IMR-90 (cell line): ENCODE measurements around the gene KRTAP5-5. TPM values are rescaled to one million over a fixed set of nuclear protein-coding genes. Genes with fewer than 3 reads are reported as not detected.
"Not testable (repeated sequence)": the region's sequence is repeated elsewhere in the genome, so short reads cannot be mapped to it uniquely, and the experiment has no call there.

ENCODE experiments used
- ATAC-seq: fragments of 200-7000 bp; cut with Tn5 transposase; 2 replicates; pipeline ENCODE4 v1.9.1; 2020; ENCODE audit warnings: low read depth, mild to moderate bottlenecking, moderate library complexity
- BruUV-seq: library from RNA; stranded (reverse); fragments of 400-500 nt; replicated peaks from 2 replicates; lab custom pipeline; 2021; lab: Mats Ljungman, UMichigan
- CTCF ChIA-PET: fragments of 300-600 bp; formaldehyde crosslinking; extraction: SDS; loops from one replicate; lab custom pipeline; 2021; ENCODE audit warnings: antibody characterized with exemption; lab: Yijun Ruan, JAX
- POLR2A ChIA-PET: fragments of 300-600 bp; sonication (Branson Sonifier 250); formaldehyde crosslinking; loops from one replicate; lab custom pipeline; 2022; ENCODE audit warnings: antibody characterized with exemption; ENCODE audit not compliant: unreplicated experiment; lab: Charles Lee
- DNase-seq: peaks from one replicate; pipeline ENCODE4 v3.0.0; 2013
- H2AFZ ChIP-seq: replicated peaks from 2 replicates; pipeline ENCODE3; 2013; ENCODE audit warnings: low read length, mild to moderate bottlenecking; ENCODE audit not compliant: poor library complexity
- H2AK5ac ChIP-seq: 2 replicates; pipeline ENCODE4 v1.6.1; 2013; ENCODE audit warnings: low read depth, low read length, inconsistent platforms
- H2AK9ac ChIP-seq: replicated peaks from 2 replicates; pipeline ENCODE3; 2013; ENCODE audit warnings: mild to moderate bottlenecking, low read depth, low read length, moderate library complexity; ENCODE audit not compliant: poor library complexity
- H2BK120ac ChIP-seq: 2 replicates; pipeline ENCODE4 v1.6.1; 2013; ENCODE audit warnings: low read depth, low read length, inconsistent platforms
- H2BK15ac ChIP-seq: 3 replicates; pipeline ENCODE4 v1.6.1; 2013; ENCODE audit warnings: low read depth, low read length, inconsistent platforms
- H2BK20ac ChIP-seq: 2 replicates; pipeline ENCODE4 v1.6.1; 2013; ENCODE audit warnings: low read depth, mild to moderate bottlenecking, inconsistent platforms, low read length, moderate library complexity
- H2BK5ac ChIP-seq: 2 replicates; pipeline ENCODE4 v1.6.1; 2013; ENCODE audit warnings: mild to moderate bottlenecking, low read depth, low read length, inconsistent platforms; ENCODE audit not compliant: poor library complexity, severe bottlenecking
- H3K14ac ChIP-seq: replicated peaks from 2 replicates; pipeline ENCODE4 v1.6.1; 2013; ENCODE audit warnings: low read depth, low read length, inconsistent platforms
- H3K18ac ChIP-seq: 2 replicates; pipeline ENCODE4 v1.6.1; 2013; ENCODE audit warnings: low read depth, low read length, control low read depth
- H3K23ac ChIP-seq: 2 replicates; pipeline ENCODE4 v1.6.1; 2013; ENCODE audit warnings: low read depth, low read length, inconsistent platforms
- H3K27ac ChIP-seq: 2 replicates; pipeline ENCODE4 v1.5.1; 2013; ENCODE audit warnings: mild to moderate bottlenecking, control low read depth, low read length; ENCODE audit not compliant: insufficient read depth
- H3K27me3 ChIP-seq: 2 replicates; pipeline ENCODE4 v1.6.1; 2013; ENCODE audit warnings: low read length; ENCODE audit not compliant: control insufficient read depth, insufficient read depth
- H3K36me3 ChIP-seq: 2 replicates; pipeline ENCODE4 v1.6.1; 2013; ENCODE audit warnings: low read length, mixed read lengths; ENCODE audit not compliant: control insufficient read depth, insufficient read depth
- H3K4ac ChIP-seq: 2 replicates; pipeline ENCODE4 v1.6.1; 2013; ENCODE audit warnings: low read depth, low read length, inconsistent platforms
- H3K4me1 ChIP-seq: 2 replicates; pipeline ENCODE4 v1.6.1; 2013; ENCODE audit warnings: low read length, mixed read lengths; ENCODE audit not compliant: control insufficient read depth, insufficient read depth
- H3K4me2 ChIP-seq: 2 replicates; pipeline ENCODE4 v1.6.1; 2013; ENCODE audit warnings: low read depth, mild to moderate bottlenecking, control low read depth, low read length, moderate library complexity
- H3K4me3 ChIP-seq: 2 replicates; pipeline ENCODE4 v1.5.1; 2013; ENCODE audit warnings: low read depth, mild to moderate bottlenecking, control low read depth, low read length, moderate library complexity; ENCODE audit not compliant: insufficient read depth
- H3K56ac ChIP-seq: 2 replicates; pipeline ENCODE4 v1.6.1; 2013; ENCODE audit warnings: low read length, inconsistent platforms; ENCODE audit not compliant: insufficient read depth; ENCODE audit errors: extremely low read depth
- H3K79me1 ChIP-seq, 2 experiments: 2 replicates each; pipeline ENCODE4 v1.6.1; 2013; ENCODE audit warnings: low read length in 2 of 2, inconsistent platforms in 1 of 2, low read depth in 1 of 2
- H3K9ac ChIP-seq: 2 replicates; pipeline ENCODE4 v1.6.1; 2013; ENCODE audit warnings: low read depth, low read length, control low read depth
- H3K9me1 ChIP-seq: 2 replicates; pipeline ENCODE4 v1.6.1; 2013; ENCODE audit warnings: low read length, inconsistent platforms; ENCODE audit not compliant: insufficient read depth
- H3K9me3 ChIP-seq: 2 replicates; pipeline ENCODE4 v1.6.1; 2013; ENCODE audit warnings: low read length; ENCODE audit not compliant: control insufficient read depth, insufficient read depth
- H4K20me1 ChIP-seq: 2 replicates; pipeline ENCODE4 v1.6.1; 2013; ENCODE audit warnings: low read length, inconsistent platforms; ENCODE audit not compliant: insufficient read depth
- H4K5ac ChIP-seq: 2 replicates; pipeline ENCODE4 v1.6.1; 2013; ENCODE audit warnings: mild to moderate bottlenecking, low read depth, low read length, control low read depth
- H4K8ac ChIP-seq, 2 experiments: 2 replicates each; pipeline ENCODE4 v1.6.1; 2013; ENCODE audit warnings: low read depth in 2 of 2, low read length in 2 of 2, control low read depth in 1 of 2, inconsistent platforms in 1 of 2
- H4K91ac ChIP-seq: 2 replicates; pipeline ENCODE4 v1.6.1; 2013; ENCODE audit warnings: low read depth, low read length, inconsistent platforms; ENCODE audit not compliant: insufficient read depth
- WGBS, 2 experiments: methylation state at CpG; one replicate each; pipeline versions ENCODE4 v1.1.5 to v1.1.7; 2013; ENCODE audit warnings: missing lambda C conversion rate in 2 of 2; ENCODE audit not compliant: insufficient read length in 1 of 2; ENCODE audit errors: extremely low coverage in 2 of 2; 5-methylcytosine and 5-hydroxymethylcytosine counted together
- dilution Hi-C: fragments of 300-500 bp; cut with HindIII; formaldehyde crosslinking; loops from one replicate; pipeline ENCODE4 v1.14.3; 2018; ENCODE audit warnings: low sequenced_read_pairs; ENCODE audit not compliant: unreplicated experiment
- in situ Hi-C: fragments of 300-500 bp; cut with MboI; formaldehyde crosslinking; loops from 3 replicates; pipeline ENCODE4 v1.14.3; 2019; ENCODE audit warnings: low sequenced_read_pairs, inconsistent platforms, mixed read lengths
- intact Hi-C: fragments of 100-400 bp; cut with micrococcal nuclease; formaldehyde crosslinking; loops from 2 replicates; pipeline ENCODE4 v1.10.0; 2022
- polyA plus RNA-seq, 3 experiments: library from polyadenylated mRNA; depleted of rRNA; stranded (reverse); fragments of >200 nt; gene quantifications; 2 replicates each; pipeline ENCODE4 v1.2.3, GENCODE V29; 2012; ENCODE audit warnings: low replicate concordance in 1 of 3
- total RNA-seq: library from RNA; depleted of rRNA; stranded (reverse); fragments of >200 nt; gene quantifications from 2 replicates; pipeline ENCODE4 v1.2.3, GENCODE V29; 2012

KRTAP5-5 gene
- total and polyA plus RNA-seq, 2 of the 4 experiments (the other 2 are of a cell fraction) = not detected

DNA sequence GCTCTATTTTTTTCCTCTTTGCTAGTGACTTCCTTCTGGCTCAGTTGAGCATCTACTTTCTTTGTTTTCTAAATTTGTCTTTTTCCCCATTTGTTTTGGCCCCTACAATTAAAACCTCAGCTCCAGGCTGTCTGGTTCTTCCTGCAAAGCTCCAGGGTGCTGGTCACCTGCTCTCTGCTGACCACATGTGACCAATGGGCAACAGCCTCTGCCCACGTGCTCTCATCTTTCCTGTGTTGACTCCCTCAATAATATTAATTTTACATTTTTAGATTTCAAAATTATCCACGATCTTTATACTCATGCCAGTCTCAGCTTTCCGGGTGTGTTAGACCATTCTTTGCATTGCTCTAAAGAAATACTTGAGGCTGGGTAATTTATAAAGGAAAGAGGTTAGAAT is 31.2 kb upstream of the KRTAP5-5 start:
- H3K9me1 ChIP-seq, H4K91ac ChIP-seq, H3K4me3 ChIP-seq, H2BK15ac ChIP-seq, H3K27ac ChIP-seq, DNase-seq, dilution Hi-C loops, intact Hi-C loops, H3K23ac ChIP-seq, H4K5ac ChIP-seq, CTCF ChIA-PET, H2BK120ac ChIP-seq, H3K4me2 ChIP-seq, H4K8ac ChIP-seq, H3K14ac ChIP-seq, H4K20me1 ChIP-seq, BruUV-seq, H3K4me1 ChIP-seq, in situ Hi-C loops, H3K18ac ChIP-seq, H3K9ac ChIP-seq, H3K9me3 ChIP-seq, H2BK5ac ChIP-seq, H2AK5ac ChIP-seq, H3K36me3 ChIP-seq, H2AFZ ChIP-seq, ATAC-seq, H2BK20ac ChIP-seq, H2AK9ac ChIP-seq, H3K4ac ChIP-seq, POLR2A ChIA-PET, H3K56ac ChIP-seq, H3K79me1 ChIP-seq: not testable (repeated sequence)
- WGBS, 2 experiments = no CpG with 5 or more reads among the region's 3 CpGs
- H3K27me3 ChIP-seq = peaks cover 43% of the 10 kb centered on the region
